Measurements from ENCODE around the gene BORCS5. TPM values are rescaled to one million over a fixed set of nuclear protein-coding genes. Genes with fewer than 3 reads are reported as not detected.

BORCS5 gene
- total RNA-seq, 1 experiment from 2014 or later: 13.9 TPM

DNA sequence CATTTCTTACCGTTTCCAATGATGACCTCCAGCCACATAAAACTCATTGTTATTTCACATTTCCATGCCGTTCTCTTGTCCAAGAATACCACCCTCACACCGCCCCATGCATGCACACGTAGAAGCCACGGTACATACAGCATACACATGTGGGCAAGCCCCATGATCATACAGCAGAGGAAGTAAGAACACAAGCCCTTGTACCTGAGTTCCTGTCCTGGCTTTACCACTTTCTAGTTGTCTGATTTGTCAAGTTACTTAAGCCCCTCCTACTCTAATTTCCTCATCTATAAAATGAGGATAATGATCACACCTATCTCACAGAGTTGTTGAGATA lies 145.9 kb downstream of the BORCS5 start:
- no CpG with 5 or more reads among the region's 5 CpGs for WGBS (ENCODE audit: extremely low coverage, insufficient read length, low lambda C conversion rate)
- Mint-ChIP-seq H3K27me3 (ENCODE audit: low read depth) (no peaks in the 10 kb centered on the region), H3K9me3 (no peaks in the 10 kb centered on the region), H3K36me3 (ENCODE audit: insufficient read depth in 1 of 3, low read depth in 3 of 3) (peaks cover 5 to 19% (median 13%) of the 10 kb centered on the region in 3 experiments; a peak in 5 of 7 replicates), H3K4me1 (peaks cover 54 to 56% of the 10 kb centered on the region in 2 experiments), H3K27ac (peak overlapping the region in 2 of 3 experiments; percentile 73 to 94; a peak in 4 of 7 replicates), H3K4me3 (no peak overlapping the region)
- no peak overlapping the region for H3K14ac ChIP-seq (ENCODE audit: insufficient read depth, low read length)
- no peak overlapping the region for H4K5ac ChIP-seq (ENCODE audit: insufficient read length, low read depth, low read length)
- H3K4me1 ChIP-seq (ENCODE audit: insufficient read depth, low read length): peaks cover 9% of the 10 kb centered on the region; the same call in 1 of the 2 replicates
- H3K9me3 ChIP-seq (ENCODE audit: control insufficient read depth, low read depth, low read length): no peaks in the 10 kb centered on the region
- no peaks in the 10 kb centered on the region for H4K20me1 ChIP-seq (ENCODE audit: control insufficient read depth, insufficient read depth, insufficient read length)
- H2BK15ac ChIP-seq (ENCODE audit: low read depth, low read length): no peak overlapping the region
- H3K18ac ChIP-seq (ENCODE audit: insufficient read length, low read depth, low read length): no peak overlapping the region
- H3K4ac ChIP-seq (ENCODE audit: low read depth, low read length): no peak overlapping the region
- no peak overlapping the region for H2BK12ac ChIP-seq (ENCODE audit: insufficient read length, low read depth, low read length)
- H3K4me2 ChIP-seq (ENCODE audit: insufficient read depth, insufficient read length, low read length): no peak overlapping the region
- DNase-seq: no peak
- no peak overlapping the region for H3K23ac ChIP-seq (ENCODE audit: insufficient read length, low read depth, low read length)
- H3K9ac ChIP-seq (ENCODE audit: extremely low read depth, insufficient read length, low read length): no peak overlapping the region
- TF ChIP-seq CTCF (conservative IDR thresholded peaks at IDR 0.05): no peak
- H3K79me1 ChIP-seq (ENCODE audit: insufficient read depth, low read depth, low read length, poor library complexity, severe bottlenecking): peaks cover 13% of the 10 kb centered on the region
- H2BK120ac ChIP-seq (ENCODE audit: low read depth, low read length, poor library complexity, severe bottlenecking): no peak overlapping the region
- peak overlapping the region; percentile 47 for H3K27ac ChIP-seq (ENCODE audit: insufficient read length, low read depth, low read length)
- H3K27me3 ChIP-seq (ENCODE audit: insufficient read depth, low read length): no peaks in the 10 kb centered on the region
- H3K79me2 ChIP-seq (ENCODE audit: insufficient read depth, low read length): peaks cover 8% of the 10 kb centered on the region; the same call in 1 of the 2 replicates
- no peak overlapping the region for H3K56ac ChIP-seq (ENCODE audit: insufficient read length, low read depth, low read length)
- no peak overlapping the region for H4K8ac ChIP-seq (replicated peaks; ENCODE audit: insufficient read length, low read depth, low read length)
- H4K91ac ChIP-seq (ENCODE audit: insufficient read length, low read depth, low read length): no peak overlapping the region
- no peak overlapping the region for H3T11ph ChIP-seq (ENCODE audit: low read length)
- H2AFZ ChIP-seq (ENCODE audit: low read length): no peak overlapping the region
- no peak overlapping the region for H2BK20ac ChIP-seq (ENCODE audit: low read depth, low read length, poor library complexity, severe bottlenecking)
- H3K23me2 ChIP-seq (ENCODE audit: insufficient read length, low read depth, low read length, poor library complexity, severe bottlenecking): no peaks in the 10 kb centered on the region
- H2AK5ac ChIP-seq (ENCODE audit: insufficient read length, low read length): no peak overlapping the region
- peak overlapping the region; percentile 45 for H2BK5ac ChIP-seq (ENCODE audit: insufficient read length, low read length)

Measured in H9 (cell line).